ENCODE results near the gene SLC24A3.

SLC24A3 gene

GRCh38 chr20:19711126-19711525 is 498.7 kb downstream of the SLC24A3 start:
- DNase-seq (ENCODE audit: low read depth in 3 of 3): no peak

DNA sequence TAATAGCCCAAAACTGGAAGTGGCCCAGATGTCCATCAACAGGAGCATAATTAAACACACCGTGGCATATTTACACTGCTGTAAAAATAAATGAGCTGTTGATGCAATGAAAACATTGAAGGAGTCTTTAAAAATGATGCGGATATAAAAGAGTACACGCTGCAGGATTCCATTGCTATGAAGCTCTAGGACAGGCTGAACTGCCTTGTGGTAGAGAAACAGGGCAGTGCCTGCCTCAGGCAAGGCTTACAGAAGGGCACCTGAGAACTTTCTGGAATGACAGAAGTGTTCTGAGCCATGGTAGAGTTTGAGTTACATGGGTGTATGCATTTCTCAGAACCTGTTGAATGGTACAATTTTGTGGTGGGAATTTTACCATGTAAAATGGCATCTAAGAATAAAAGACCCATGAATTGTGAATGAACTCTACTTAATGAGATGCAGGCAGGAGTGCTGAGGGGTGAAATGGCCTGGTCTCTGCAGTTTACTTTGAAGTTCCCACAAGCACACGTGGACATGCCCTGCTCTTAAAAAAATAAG is 500.3 kb downstream of the SLC24A3 start:
- no peak for DNase-seq (ENCODE audit: low read depth in 3 of 3)

DNA sequence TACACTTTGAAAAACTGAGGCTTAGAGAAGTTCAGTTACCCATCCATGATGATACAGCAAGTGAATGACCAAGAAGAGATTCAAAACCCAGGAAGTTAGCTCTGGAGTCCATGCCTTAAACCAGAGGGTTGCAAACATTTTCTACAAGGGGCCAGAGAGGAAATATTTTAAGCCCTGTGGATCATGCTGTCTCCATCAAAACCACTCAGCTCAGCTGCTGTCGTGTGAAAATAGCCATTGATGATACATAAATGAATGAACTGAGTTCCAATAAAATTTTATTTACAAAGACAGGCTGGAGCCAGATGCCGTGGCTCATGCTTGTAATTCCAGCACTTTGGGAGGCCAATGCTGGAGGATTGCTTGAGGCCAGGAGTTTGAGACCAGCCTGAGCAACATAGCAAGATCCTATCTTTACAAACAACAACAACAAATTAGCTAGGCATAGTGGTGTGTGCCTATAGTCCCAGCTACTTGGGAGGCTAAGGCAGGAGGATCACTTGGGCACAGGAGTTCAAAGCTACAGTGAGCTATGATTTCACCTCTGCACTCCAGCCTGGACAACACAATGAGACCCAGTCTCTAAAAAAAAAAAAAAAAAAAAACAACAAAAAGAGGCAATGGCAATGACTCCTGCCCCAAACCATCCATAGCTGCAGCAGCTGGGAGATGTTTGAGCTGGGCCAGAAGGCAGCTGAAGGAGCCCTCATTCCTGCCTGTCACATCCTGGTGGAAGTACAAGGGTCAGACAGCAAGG is 501.6 kb downstream of the SLC24A3 start:
- no peak for DNase-seq (ENCODE audit: low read depth in 3 of 3)

GRCh38 chr20:19714579-19714840 is 502.1 kb downstream of the SLC24A3 start:
- no peak for DNase-seq (ENCODE audit: low read depth in 3 of 3)

DNA sequence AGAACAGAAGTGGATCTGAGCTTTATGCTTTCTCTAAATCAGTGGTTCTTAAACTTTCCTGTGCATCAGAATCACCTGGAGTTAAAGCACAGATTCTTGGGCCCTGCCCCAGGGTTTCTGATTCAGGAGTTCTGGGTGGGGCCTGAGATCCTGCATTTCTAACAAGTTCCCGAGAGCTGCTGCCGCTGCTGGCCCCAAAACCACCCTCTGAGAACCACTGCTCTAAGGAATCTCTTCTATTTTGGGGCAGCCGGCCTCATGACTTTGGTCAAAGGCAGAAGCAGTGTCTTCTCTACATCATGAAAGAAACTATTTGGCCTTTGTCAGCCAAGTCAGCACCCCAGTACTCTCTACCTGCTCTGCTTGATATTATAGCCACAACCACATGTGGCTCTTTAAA is 503.5 kb downstream of the SLC24A3 start:
- DNase-seq (ENCODE audit: low read depth in 3 of 3): no peak

GRCh38 chr20:19718880-19719279 is 506.4 kb downstream of the SLC24A3 start:
- DNase-seq (ENCODE audit: low read depth in 3 of 3): no peak

GRCh38 chr20:19720991-19721390 is 508.5 kb downstream of the SLC24A3 start:
- DNase-seq (ENCODE audit: low read depth in 3 of 3): no peak

- no peak for DNase-seq (ENCODE audit: low read depth in 3 of 3)
These were observed 510.6 kb downstream of the SLC24A3 start for GRCh38 chr20:19723051-19723450.

DNA sequence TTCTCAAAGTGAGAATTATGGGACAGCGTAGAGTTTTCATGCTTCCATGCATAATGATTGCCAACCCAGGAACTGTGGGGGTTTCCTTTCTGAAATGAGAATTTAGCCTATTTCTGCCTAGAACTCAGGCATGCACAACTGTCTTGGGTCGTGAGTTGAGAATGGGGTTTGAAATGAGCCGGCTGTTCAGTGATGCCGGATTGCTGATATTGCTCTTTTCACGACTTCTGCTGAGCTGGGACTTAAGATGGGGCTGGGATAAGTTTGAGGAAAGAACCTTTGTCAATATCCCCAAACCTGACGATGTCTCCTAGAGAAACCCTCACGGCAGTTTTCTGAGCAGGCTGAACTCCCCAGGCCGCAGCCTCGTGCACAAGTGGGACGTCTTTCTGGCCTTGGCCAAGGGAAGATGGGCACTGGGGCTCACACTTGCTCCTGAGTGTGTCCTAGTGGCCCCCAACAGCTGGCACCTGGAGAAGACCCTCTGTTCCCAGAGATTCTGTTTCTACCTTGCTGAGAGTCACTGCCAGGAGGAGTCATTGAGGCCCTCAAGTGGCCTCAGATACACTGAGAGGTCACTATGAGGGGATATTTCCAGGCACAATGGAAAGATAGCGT is 511.5 kb downstream of the SLC24A3 start:
- DNase-seq (ENCODE audit: low read depth in 3 of 3): no peak

- no peak for DNase-seq (ENCODE audit: low read depth in 3 of 3)
These were observed 512.9 kb downstream of the SLC24A3 start for GRCh38 chr20:19725373-19725772.

DNA sequence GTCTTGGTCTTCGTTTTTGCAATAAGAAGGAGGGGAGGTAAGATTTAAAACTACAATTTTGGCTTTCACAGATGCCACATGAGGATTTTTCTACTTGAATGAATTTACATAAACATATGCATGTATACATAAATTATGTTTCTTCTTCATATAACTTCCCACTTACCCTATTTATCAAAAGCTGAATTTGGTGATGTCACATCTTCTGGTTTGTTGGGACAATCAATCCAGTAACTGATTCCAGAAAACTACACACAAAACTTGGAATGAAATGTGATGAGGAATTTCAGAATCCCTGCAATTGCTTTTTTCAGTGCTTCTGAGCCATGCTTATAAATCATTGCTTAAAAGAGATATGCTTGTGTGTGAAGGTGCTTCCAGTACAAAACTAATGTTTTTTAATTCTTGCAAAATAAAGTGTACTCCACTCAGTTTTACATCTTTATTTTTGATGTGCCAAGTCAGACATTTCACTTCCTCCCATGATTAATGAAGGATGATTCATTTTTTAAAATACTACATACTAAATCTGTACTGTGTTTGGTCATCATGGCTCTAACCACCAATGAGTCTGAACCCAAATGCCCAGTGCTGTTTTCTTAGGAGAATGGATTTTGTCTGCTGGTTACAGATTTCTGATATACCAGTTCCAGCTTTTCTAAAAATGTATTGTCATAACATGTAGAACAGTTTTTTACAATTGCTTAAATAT is 513.5 kb downstream of the SLC24A3 start:
- no peak for DNase-seq (ENCODE audit: low read depth in 3 of 3)

GRCh38 chr20:19727251-19727847 is 514.9 kb downstream of the SLC24A3 start:
- DNase-seq (ENCODE audit: low read depth in 3 of 3): no peak

DNA sequence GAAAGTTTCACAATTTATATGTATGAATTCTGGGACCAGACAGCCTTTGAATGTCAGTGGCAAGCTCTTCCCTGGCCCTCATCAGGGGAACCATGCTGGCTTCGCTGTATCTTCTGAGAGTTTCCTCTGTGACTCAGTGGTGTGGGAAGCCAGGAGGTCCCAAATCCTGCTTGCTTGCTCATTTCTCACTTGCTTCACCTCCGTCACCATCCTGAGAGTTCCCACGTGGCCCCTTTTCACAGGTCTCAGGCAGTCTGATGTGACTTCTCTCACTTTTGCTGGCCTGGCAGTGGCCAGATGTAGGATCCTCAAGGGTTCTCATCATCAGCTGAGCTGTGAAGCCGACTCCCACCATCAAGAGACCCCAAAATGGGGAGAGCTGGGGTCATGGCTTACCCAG is 517.2 kb downstream of the SLC24A3 start:
- no peak for DNase-seq (ENCODE audit: low read depth in 3 of 3)

- no peak for DNase-seq (ENCODE audit: low read depth in 3 of 3)
These were observed 518.3 kb downstream of the SLC24A3 start for GRCh38 chr20:19730706-19731105.

GRCh38 chr20:19734811-19735210 is 522.4 kb downstream of the SLC24A3 start:
- no peak for DNase-seq (ENCODE audit: low read depth in 3 of 3)

GRCh38 chr20:19735446-19735845 is 523.0 kb downstream of the SLC24A3 start:
- DNase-seq (ENCODE audit: low read depth in 3 of 3): no peak

DNA sequence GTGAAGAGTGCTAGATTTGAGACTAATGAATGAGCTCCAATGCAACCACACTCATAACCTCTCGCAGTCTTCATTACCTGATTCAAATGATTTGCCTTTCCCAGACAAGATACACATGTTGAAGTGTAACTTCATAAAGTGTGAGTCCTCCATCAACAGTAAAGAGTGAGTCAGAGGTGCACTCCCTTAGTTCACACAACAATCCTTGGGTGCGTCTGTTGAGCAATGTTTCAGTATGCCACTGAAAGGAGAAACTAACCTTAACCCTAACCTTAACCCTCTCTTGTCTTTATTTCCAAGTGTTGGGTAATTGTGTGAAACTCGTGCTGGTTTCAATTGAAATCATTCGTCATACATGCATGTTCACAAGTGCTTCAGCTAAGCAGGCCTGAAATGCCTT is 524.6 kb downstream of the SLC24A3 start:
- no peak for DNase-seq (ENCODE audit: low read depth in 3 of 3)

GRCh38 chr20:19738951-19739350 is 526.5 kb downstream of the SLC24A3 start:
- DNase-seq (ENCODE audit: low read depth in 3 of 3): no peak

- no peak for DNase-seq (ENCODE audit: low read depth in 3 of 3)
These were observed 526.9 kb downstream of the SLC24A3 start for GRCh38 chr20:19739351-19739750.

DNA sequence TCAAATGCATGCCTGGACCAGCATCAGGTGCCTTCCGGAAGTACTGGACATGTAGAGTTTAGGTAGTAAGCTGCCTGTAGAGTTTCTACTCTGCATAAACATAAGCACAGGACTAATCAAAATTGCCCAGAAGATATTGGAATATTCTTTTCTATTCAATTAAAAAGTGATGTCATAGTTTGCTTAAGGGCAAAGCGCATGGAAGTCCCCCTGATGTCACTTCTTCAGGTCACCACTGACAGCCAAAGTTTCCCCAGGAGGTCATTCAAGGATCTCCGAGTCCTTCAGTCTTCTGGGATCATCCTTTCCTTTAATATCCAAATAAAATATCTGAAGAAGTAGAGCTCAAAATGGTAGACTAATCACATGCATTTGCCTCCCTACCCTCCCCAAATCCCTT is 528.1 kb downstream of the SLC24A3 start:
- DNase-seq (ENCODE audit: low read depth in 3 of 3): no peak

GRCh38 chr20:19741924-19742323 is 529.5 kb downstream of the SLC24A3 start:
- no peak for DNase-seq (ENCODE audit: low read depth in 3 of 3)

- DNase-seq (ENCODE audit: low read depth in 3 of 3): no peak
These were observed 530.7 kb downstream of the SLC24A3 start for GRCh38 chr20:19742974-19743639.
